ENCODE measurements around the gene TRIM52. TPM values are rescaled to one million over a fixed set of nuclear protein-coding genes. Genes with fewer than 3 reads are reported as not detected.
A peak's percentile ranks its signal among the peaks of the same experiment; 100 is the strongest.

TRIM52 gene
- total RNA-seq, 1 experiment from 2014 or later: 9.3 TPM

- Histone ChIP-seq H3K27me3 (ENCODE audit: control insufficient read depth, insufficient read depth, low read length) (no peaks in the 10 kb centered on the region), H3K4me1 (ENCODE audit: control insufficient read depth, insufficient read depth, low read length) (peaks cover 15% of the 10 kb centered on the region), H3K4me3 (ENCODE audit: low read depth in 2 of 2, low read length in 2 of 2) (peak overlapping the region; percentile 71 to 78), H3K27ac (ENCODE audit: low read length) (peak overlapping the region; percentile 90), H3K9me3 (ENCODE audit: control insufficient read depth, insufficient read depth, low read depth, low read length) (no peaks in the 10 kb centered on the region), H3K36me3 (ENCODE audit: control insufficient read depth, insufficient read depth, low read length) (peaks cover 3% of the 10 kb centered on the region)
- ChIA-PET POLR2A (interaction anchor here (0.5 kb wide), 1 partner anchor 9 kb away, joined by 5 read pairs; no protein-coding TSS in a partner anchor), CTCF (no interaction called here)
- DNase-seq (ENCODE audit: low read depth, low spot score) (no peak), ATAC-seq (peak; percentile 82)
- intact Hi-C loops (cut with micrococcal nuclease; ENCODE audit: unreplicated experiment): no loop called here
- TF ChIP-seq, protein P1, sequence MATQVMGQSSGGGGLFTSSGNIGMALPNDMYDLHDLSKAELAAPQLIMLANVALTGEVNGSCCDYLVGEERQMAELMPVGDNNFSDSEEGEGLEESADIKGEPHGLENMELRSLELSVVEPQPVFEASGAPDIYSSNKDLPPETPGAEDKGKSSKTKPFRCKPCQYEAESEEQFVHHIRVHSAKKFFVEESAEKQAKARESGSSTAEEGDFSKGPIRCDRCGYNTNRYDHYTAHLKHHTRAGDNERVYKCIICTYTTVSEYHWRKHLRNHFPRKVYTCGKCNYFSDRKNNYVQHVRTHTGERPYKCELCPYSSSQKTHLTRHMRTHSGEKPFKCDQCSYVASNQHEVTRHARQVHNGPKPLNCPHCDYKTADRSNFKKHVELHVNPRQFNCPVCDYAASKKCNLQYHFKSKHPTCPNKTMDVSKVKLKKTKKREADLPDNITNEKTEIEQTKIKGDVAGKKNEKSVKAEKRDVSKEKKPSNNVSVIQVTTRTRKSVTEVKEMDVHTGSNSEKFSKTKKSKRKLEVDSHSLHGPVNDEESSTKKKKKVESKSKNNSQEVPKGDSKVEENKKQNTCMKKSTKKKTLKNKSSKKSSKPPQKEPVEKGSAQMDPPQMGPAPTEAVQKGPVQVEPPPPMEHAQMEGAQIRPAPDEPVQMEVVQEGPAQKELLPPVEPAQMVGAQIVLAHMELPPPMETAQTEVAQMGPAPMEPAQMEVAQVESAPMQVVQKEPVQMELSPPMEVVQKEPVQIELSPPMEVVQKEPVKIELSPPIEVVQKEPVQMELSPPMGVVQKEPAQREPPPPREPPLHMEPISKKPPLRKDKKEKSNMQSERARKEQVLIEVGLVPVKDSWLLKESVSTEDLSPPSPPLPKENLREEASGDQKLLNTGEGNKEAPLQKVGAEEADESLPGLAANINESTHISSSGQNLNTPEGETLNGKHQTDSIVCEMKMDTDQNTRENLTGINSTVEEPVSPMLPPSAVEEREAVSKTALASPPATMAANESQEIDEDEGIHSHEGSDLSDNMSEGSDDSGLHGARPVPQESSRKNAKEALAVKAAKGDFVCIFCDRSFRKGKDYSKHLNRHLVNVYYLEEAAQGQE (IDR thresholded peaks at IDR 0.05; ENCODE audit: insufficient read depth in 1 of 2, low read depth in 2 of 2, low read length in 1 of 2): no peak
- TF ChIP-seq, protein P2, sequence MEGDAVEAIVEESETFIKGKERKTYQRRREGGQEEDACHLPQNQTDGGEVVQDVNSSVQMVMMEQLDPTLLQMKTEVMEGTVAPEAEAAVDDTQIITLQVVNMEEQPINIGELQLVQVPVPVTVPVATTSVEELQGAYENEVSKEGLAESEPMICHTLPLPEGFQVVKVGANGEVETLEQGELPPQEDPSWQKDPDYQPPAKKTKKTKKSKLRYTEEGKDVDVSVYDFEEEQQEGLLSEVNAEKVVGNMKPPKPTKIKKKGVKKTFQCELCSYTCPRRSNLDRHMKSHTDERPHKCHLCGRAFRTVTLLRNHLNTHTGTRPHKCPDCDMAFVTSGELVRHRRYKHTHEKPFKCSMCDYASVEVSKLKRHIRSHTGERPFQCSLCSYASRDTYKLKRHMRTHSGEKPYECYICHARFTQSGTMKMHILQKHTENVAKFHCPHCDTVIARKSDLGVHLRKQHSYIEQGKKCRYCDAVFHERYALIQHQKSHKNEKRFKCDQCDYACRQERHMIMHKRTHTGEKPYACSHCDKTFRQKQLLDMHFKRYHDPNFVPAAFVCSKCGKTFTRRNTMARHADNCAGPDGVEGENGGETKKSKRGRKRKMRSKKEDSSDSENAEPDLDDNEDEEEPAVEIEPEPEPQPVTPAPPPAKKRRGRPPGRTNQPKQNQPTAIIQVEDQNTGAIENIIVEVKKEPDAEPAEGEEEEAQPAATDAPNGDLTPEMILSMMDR (IDR thresholded peaks at IDR 0.05): no peak
- TF ChIP-seq SIN3A (IDR thresholded peaks at IDR 0.05; ENCODE audit: borderline replicate concordance, insufficient read depth, low read depth, low read length) (peak; percentile 55; the same call in 1 of the 2 replicates), POLR2AphosphoS5 (IDR thresholded peaks at IDR 0.05; ENCODE audit: low read depth, low read length) (peak; percentile 93), TCF7L2 (IDR thresholded peaks at IDR 0.05; ENCODE audit: low read depth, low read length) (no peak)
- in situ Hi-C loops (cut with HindIII; ENCODE audit: low pct_unique_long_range_greater_than_20kb, low sequenced_read_pairs): no loop called here
- no TSS peak for BruUV-seq (replicated peaks)
Measured at GRCh38 chr5:181261320-181262049, 542 bp upstream of the TRIM52 start.

- Histone ChIP-seq H3K27ac (ENCODE audit: low read length) (peak overlapping the region; percentile 90), H3K4me1 (ENCODE audit: control insufficient read depth, insufficient read depth, low read length) (peaks cover 26% of the 10 kb centered on the region), H3K27me3 (ENCODE audit: control insufficient read depth, insufficient read depth, low read length) (no peaks in the 10 kb centered on the region), H3K36me3 (ENCODE audit: control insufficient read depth, insufficient read depth, low read length) (peaks cover 11% of the 10 kb centered on the region), H3K9me3 (ENCODE audit: control insufficient read depth, insufficient read depth, low read depth, low read length) (no peaks in the 10 kb centered on the region), H3K4me3 (ENCODE audit: low read depth in 2 of 2, low read length in 2 of 2) (peak overlapping the region; percentile 71 to 78)
- in situ Hi-C loops (cut with HindIII; ENCODE audit: low pct_unique_long_range_greater_than_20kb, low sequenced_read_pairs): no loop called here
- ATAC-seq (peak; percentile 2), DNase-seq (ENCODE audit: low read depth, low spot score) (no peak)
- TF ChIP-seq POLR2AphosphoS5 (IDR thresholded peaks at IDR 0.05; ENCODE audit: low read depth, low read length): no peak
- TF ChIP-seq, protein P2 (IDR thresholded peaks at IDR 0.05): no peak
- TF ChIP-seq, protein P1 (IDR thresholded peaks at IDR 0.05; ENCODE audit: insufficient read depth in 1 of 2, low read depth in 2 of 2, low read length in 1 of 2): no peak
- TF ChIP-seq SIN3A (IDR thresholded peaks at IDR 0.05; ENCODE audit: borderline replicate concordance, insufficient read depth, low read depth, low read length): no peak
- no peak for TF ChIP-seq TCF7L2 (IDR thresholded peaks at IDR 0.05; ENCODE audit: low read depth, low read length)
- ChIA-PET CTCF (no interaction called here), POLR2A (interaction anchor here (0.6 to 1.3 kb wide), 2 partner anchors 15 to 145 kb away, joined by 3 read pairs; no protein-coding TSS in a partner anchor)
- BruUV-seq (replicated peaks): TSS peak; percentile 80
- intact Hi-C loops (cut with micrococcal nuclease; ENCODE audit: unreplicated experiment): no loop called here
Measured at GRCh38 chr5:181259974-181260719, 796 bp downstream of the TRIM52 start.
